ENCODE data around the gene TADA1. TPM values are rescaled to one million over a fixed set of nuclear protein-coding genes. Genes with fewer than 3 reads are reported as not detected.

The TADA1 gene
- total RNA-seq, 4 donors from 2014 or later, result 7.1 to 17.1 (median 10.7) TPM

GRCh38 chr1:166899769-166900168, 23.7 kb upstream of the TADA1 start:
- no peak for TF ChIP-seq POLR2A (IDR thresholded peaks at IDR 0.05)
- no peak for TF ChIP-seq CTCF (IDR thresholded peaks at IDR 0.05)
- intact Hi-C loops (cut with DNase I), result no loop called here
- peaks cover 0 to 3% (median 0%) of the 10 kb centered on the region in 4 donors for H3K27me3 ChIP-seq
- no peak overlapping the region for H3K4me3 ChIP-seq
- DNase-seq, result no peak
- H3K9me3 ChIP-seq, result no peaks in the 10 kb centered on the region
- peaks cover 0 to 12% (median 0%) of the 10 kb centered on the region in 3 donors for H3K4me1 ChIP-seq
- no peaks in the 10 kb centered on the region for H3K36me3 ChIP-seq
- no peak overlapping the region for H3K27ac ChIP-seq

- no peaks in the 10 kb centered on the region for H3K36me3 ChIP-seq
- no peaks in the 10 kb centered on the region for H3K4me1 ChIP-seq
- intact Hi-C loops (cut with DNase I), result no loop called here
- WGBS, 2 donors, result 67 to 78% methylated on average over 4 of the region's 4 CpGs
- H3K27me3 ChIP-seq, result peaks cover 0 to 7% (median 0%) of the 10 kb centered on the region in 4 donors
- no peak overlapping the region for H3K27ac ChIP-seq
- H3K9me3 ChIP-seq, result no peaks in the 10 kb centered on the region
- H3K4me3 ChIP-seq, result no peak overlapping the region
- DNase-seq, result no peak
- TF ChIP-seq CTCF (IDR thresholded peaks at IDR 0.05) (no peak), POLR2A (IDR thresholded peaks at IDR 0.05) (no peak)
These were observed 19.7 kb upstream of the TADA1 start for GRCh38 chr1:166895766-166896165.

- DNase-seq, result no peak
- Histone ChIP-seq H3K27ac (no peak overlapping the region), H3K27me3 (peaks cover 0 to 17% (median 0%) of the 10 kb centered on the region in 4 donors), H3K4me3 (no peak overlapping the region), H3K9me3 (no peaks in the 10 kb centered on the region), H3K4me1 (no peaks in the 10 kb centered on the region), H3K36me3 (no peaks in the 10 kb centered on the region)
- TF ChIP-seq POLR2A (IDR thresholded peaks at IDR 0.05), result no peak
- TF ChIP-seq CTCF (IDR thresholded peaks at IDR 0.05), result no peak
- intact Hi-C loops (cut with DNase I), result no loop called here
These were observed 13.7 kb upstream of the TADA1 start for GRCh38 chr1:166889776-166890175.

- no peak for DNase-seq
- Histone ChIP-seq H3K4me1 (peaks cover 0 to 8% (median 3%) of the 10 kb centered on the region in 3 donors), H3K4me3 (no peak overlapping the region), H3K27me3 (peaks cover 0 to 29% (median 4%) of the 10 kb centered on the region in 4 donors), H3K36me3 (no peaks in the 10 kb centered on the region), H3K9me3 (no peaks in the 10 kb centered on the region), H3K27ac (no peak overlapping the region)
- TF ChIP-seq CTCF (IDR thresholded peaks at IDR 0.05) (no peak), POLR2A (IDR thresholded peaks at IDR 0.05) (no peak)
- intact Hi-C loops (cut with DNase I), result no loop called here
- WGBS, 2 donors, result 78 to 84% methylated on average over 4 of the region's 4 CpGs
These were observed 12.5 kb upstream of the TADA1 start for GRCh38 chr1:166888373-166889111.

GRCh38 chr1:166884971-166885370, 8.9 kb upstream of the TADA1 start:
- Histone ChIP-seq H3K27ac (no peak overlapping the region), H3K4me3 (no peak overlapping the region), H3K4me1 (peaks cover 0 to 8% (median 3%) of the 10 kb centered on the region in 3 donors), H3K27me3 (peaks cover 0 to 39% (median 4%) of the 10 kb centered on the region in 4 donors), H3K36me3 (no peaks in the 10 kb centered on the region), H3K9me3 (no peaks in the 10 kb centered on the region)
- DNase-seq, result no peak
- 82 to 86% methylated on average over 3 of the region's 3 CpGs for WGBS, 2 donors
- TF ChIP-seq POLR2A (IDR thresholded peaks at IDR 0.05) (no peak), CTCF (IDR thresholded peaks at IDR 0.05) (no peak)
- intact Hi-C loops (cut with DNase I), result no loop called here

Measured in esophagus squamous epithelium (tissue), 5 donors.